H1 (cell line): ENCODE results near the gene PLEKHO1. TPM values are rescaled to one million over a fixed set of nuclear protein-coding genes. Genes with fewer than 3 reads are reported as not detected.
A peak's percentile ranks its signal among the peaks of the same experiment; 100 is the strongest.

Experiments
- CTCF ChIA-PET: fragments of 300-600 bp; sonication (Branson Sonifier 250); formaldehyde crosslinking; loops from one replicate; lab custom pipeline; 2021; ENCODE audit not compliant: partially characterized antibody; lab: Charles Lee
- POLR2A ChIA-PET: fragments of 300-600 bp; sonication (Branson Sonifier 250); formaldehyde crosslinking; loops from one replicate; lab custom pipeline; 2021; ENCODE audit warnings: inconsistent platforms; ENCODE audit not compliant: partially characterized antibody; lab: Charles Lee
- DNase-seq, 2 experiments: peaks; one replicate each; pipeline versions ENCODE4 v3.0.0 to v3.0.0-alpha.2; 2010 to 2022; ENCODE audit warnings: low spot score in 2 of 2, low read depth in 1 of 2, mixed read lengths in 1 of 2
- FAIRE-seq: peaks from 2 replicates; lab custom pipeline; 2011; peaks lifted over from hg19 to GRCh38; lab: Jason Lieb, UNC
- H2AFZ ChIP-seq: 2 replicates; pipeline ENCODE4 v1.8.1; 2012; ENCODE audit warnings: low read length, inconsistent platforms
- H2AK5ac ChIP-seq: 2 replicates; pipeline ENCODE4 v1.6.1; 2013; ENCODE audit warnings: low read depth, low read length
- H2BK120ac ChIP-seq: replicated peaks from 2 replicates; pipeline ENCODE3; 2013; ENCODE audit warnings: low read depth, low read length, inconsistent platforms
- H2BK12ac ChIP-seq: 2 replicates; pipeline ENCODE4 v1.6.1; 2013; ENCODE audit warnings: low read depth, low read length
- H2BK15ac ChIP-seq: 2 replicates; pipeline ENCODE4 v1.6.1; 2013; ENCODE audit warnings: low read length
- H2BK20ac ChIP-seq: 2 replicates; pipeline ENCODE4 v1.6.1; 2013; ENCODE audit warnings: low read length
- H2BK5ac ChIP-seq: 2 replicates; pipeline ENCODE4 v1.6.1; 2013; ENCODE audit warnings: low read depth, low read length
- H3K14ac ChIP-seq: 2 replicates; pipeline ENCODE4 v1.6.1; 2013; ENCODE audit warnings: inconsistent platforms; ENCODE audit not compliant: insufficient read length
- H3K18ac ChIP-seq: 2 replicates; pipeline ENCODE4 v1.6.1; 2013; ENCODE audit warnings: low read length; ENCODE audit errors: extremely low read depth
- H3K23ac ChIP-seq: 2 replicates; pipeline ENCODE4 v1.6.1; 2013; ENCODE audit warnings: inconsistent platforms; ENCODE audit not compliant: insufficient read length
- H3K23me2 ChIP-seq: 2 replicates; pipeline ENCODE4 v1.6.1; 2013; ENCODE audit warnings: low read depth, low read length
- H3K27ac ChIP-seq: 2 replicates; pipeline ENCODE4 v1.6.1; 2011; ENCODE audit warnings: low read depth, low read length, inconsistent platforms
- H3K27me3 ChIP-seq, 4 experiments: replicated peaks in 1 of 4; 1 replicate in 1 of 4; 2 replicates in 3 of 4; pipeline versions ENCODE4 v1.6.1 to v1.8.1; 2011 to 2013; ENCODE audit warnings: low read length in 3 of 4, mild to moderate bottlenecking in 3 of 4, inconsistent platforms in 2 of 4, mixed read lengths in 2 of 4, moderate library complexity in 1 of 4; ENCODE audit not compliant: control insufficient read depth in 3 of 4, insufficient read depth in 3 of 4; ENCODE audit errors: extremely low read depth in 1 of 4
- H3K36me3 ChIP-seq, 4 experiments: 2 replicates each; pipeline versions ENCODE4 v1.6.1 to v1.8.1; 2011 to 2013; ENCODE audit warnings: mild to moderate bottlenecking in 4 of 4, low read length in 3 of 4, moderate library complexity in 2 of 4, control low read depth in 1 of 4, inconsistent platforms in 1 of 4; ENCODE audit not compliant: insufficient read depth in 4 of 4, control insufficient read depth in 2 of 4
- H3K4ac ChIP-seq: replicated peaks from 2 replicates; pipeline ENCODE3; 2013; ENCODE audit warnings: low read length, low read depth, mixed read lengths, inconsistent platforms; ENCODE audit not compliant: insufficient read length
- H3K4me1 ChIP-seq, 4 experiments: replicated peaks in 1 of 4; 1 replicate in 1 of 4; 2 replicates in 3 of 4; pipeline versions ENCODE4 v1.6.1 to v1.8.1; 2011 to 2013; ENCODE audit warnings: low read length in 3 of 4, inconsistent platforms in 2 of 4, mixed read lengths in 1 of 4; ENCODE audit not compliant: insufficient read depth in 4 of 4, control insufficient read depth in 3 of 4
- H3K4me2 ChIP-seq, 2 experiments: 2 replicates each; pipeline versions ENCODE4 v1.6.1 to v1.8.1; 2011 to 2013; ENCODE audit warnings: low read depth in 2 of 2, low read length in 2 of 2, control low read depth in 1 of 2, inconsistent platforms in 1 of 2, mild to moderate bottlenecking in 1 of 2; ENCODE audit not compliant: insufficient read depth in 1 of 2
- H3K4me3 ChIP-seq, 4 experiments: fragments of 200-600, 300-600 bp in 1 of 4; sonication (generic), shearing (Covaris generic), sonication (Bioruptor Twin) in 1 of 4; 2 replicates each; pipeline versions ENCODE4 v1.5.1 to v1.8.1; 2011 to 2016; ENCODE audit warnings: low read length in 4 of 4, low read depth in 3 of 4, control low read depth in 2 of 4, inconsistent platforms in 2 of 4, mild to moderate bottlenecking in 2 of 4, mixed read lengths in 1 of 4, moderate library complexity in 1 of 4; ENCODE audit not compliant: insufficient read depth in 2 of 4; ENCODE audit errors: extremely low read depth in 1 of 4
- H3K56ac ChIP-seq: replicated peaks from 2 replicates; pipeline ENCODE3; 2013; ENCODE audit warnings: low read depth, mild to moderate bottlenecking, mixed read lengths, low read length, inconsistent platforms; ENCODE audit not compliant: insufficient read length
- H3K79me1 ChIP-seq: 2 replicates; pipeline ENCODE4 v1.6.1; 2013; ENCODE audit warnings: low read depth, low read length, control low read depth
- H3K79me2 ChIP-seq, 2 experiments: 2 replicates each; pipeline versions ENCODE4 v1.6.1 to v1.8.1; 2012 to 2013; ENCODE audit warnings: low read length in 2 of 2, mild to moderate bottlenecking in 2 of 2, inconsistent platforms in 1 of 2; ENCODE audit not compliant: insufficient read depth in 2 of 2, control insufficient read depth in 1 of 2
- H3K9ac ChIP-seq, 4 experiments: replicated peaks in 1 of 4; 1 replicate in 1 of 4; 2 replicates in 3 of 4; pipeline versions ENCODE4 v1.6.1 to v1.8.1; 2011 to 2013; ENCODE audit warnings: low read depth in 3 of 4, low read length in 3 of 4, control low read depth in 2 of 4, mild to moderate bottlenecking in 2 of 4, moderate library complexity in 2 of 4, inconsistent platforms in 1 of 4; ENCODE audit errors: extremely low read depth in 1 of 4
- H3K9me3 ChIP-seq, 2 experiments: 2 replicates each; pipeline versions ENCODE4 v1.6.1 to v1.8.1; 2012 to 2013; ENCODE audit warnings: mild to moderate bottlenecking in 2 of 2, moderate library complexity in 2 of 2, control low read depth in 1 of 2, inconsistent platforms in 1 of 2, low read depth in 1 of 2, low read length in 1 of 2, mixed read lengths in 1 of 2; ENCODE audit not compliant: insufficient read depth in 2 of 2
- H4K20me1 ChIP-seq, 2 experiments: replicated peaks in 1 of 2; 2 replicates each; pipeline versions ENCODE3 to v1.8.1; 2011 to 2013; ENCODE audit warnings: inconsistent platforms in 2 of 2, low read length in 2 of 2, mild to moderate bottlenecking in 1 of 2; ENCODE audit not compliant: insufficient read depth in 2 of 2, control insufficient read depth in 1 of 2
- H4K5ac ChIP-seq: 2 replicates; pipeline ENCODE4 v1.6.1; 2013; ENCODE audit warnings: low read length, low read depth, mixed read lengths, inconsistent platforms; ENCODE audit not compliant: insufficient read length
- H4K8ac ChIP-seq: 2 replicates; pipeline ENCODE4 v1.8.0; 2013; ENCODE audit warnings: mild to moderate bottlenecking, moderate library complexity, low read length, inconsistent platforms; ENCODE audit not compliant: insufficient read depth; ENCODE audit errors: extremely low read depth
- H4K91ac ChIP-seq: replicated peaks from 2 replicates; pipeline ENCODE3; 2013; ENCODE audit warnings: low read length, mixed read lengths, inconsistent platforms; ENCODE audit not compliant: insufficient read length
- BACH1 ChIP-seq: IDR thresholded peaks from 2 replicates; pipeline ENCODE4 v1.6.1; 2012; ENCODE audit warnings: low read length, improper control_type of control experiment
- CBX8 ChIP-seq: fragments of 300-800, 300-1000 bp; sonication (generic); IDR thresholded peaks from 2 replicates; pipeline ENCODE4 v1.7.1; 2016; ENCODE audit warnings: low read depth, low read length, borderline replicate concordance
- CHD1 ChIP-seq: IDR thresholded peaks from 2 replicates; pipeline ENCODE4 v1.6.1; 2012; ENCODE audit warnings: low read depth, low read length, improper control_type of control experiment
- FOSL1 ChIP-seq: IDR thresholded peaks from 2 replicates; pipeline ENCODE4 v1.6.1; 2011; ENCODE audit warnings: mild to moderate bottlenecking, low read depth, low read length, moderate library complexity; ENCODE audit not compliant: insufficient read depth
- JUN ChIP-seq: IDR thresholded peaks from 2 replicates; pipeline ENCODE4 v1.6.1; 2011; ENCODE audit warnings: low read depth, mild to moderate bottlenecking, improper control_type of control experiment, low read length
- KDM4A ChIP-seq: IDR thresholded peaks from one replicate; pipeline ENCODE4 v1.7.1; 2012; ENCODE audit warnings: low read depth, mild to moderate bottlenecking, moderate library complexity, low read length, inconsistent platforms; ENCODE audit not compliant: severe bottlenecking
- POLR2AphosphoS5 ChIP-seq: IDR thresholded peaks from 2 replicates; pipeline ENCODE4 v1.6.1; 2011; ENCODE audit warnings: low read depth, low read length
- SP2 ChIP-seq: IDR thresholded peaks from 2 replicates; pipeline ENCODE4 v1.6.1; 2012; ENCODE audit warnings: mild to moderate bottlenecking, low read length, inconsistent platforms
- TCF12 ChIP-seq: IDR thresholded peaks from 2 replicates; pipeline ENCODE4 v1.6.1; 2011; ENCODE audit warnings: low read depth, mild to moderate bottlenecking, low read length
- TEAD4 ChIP-seq: IDR thresholded peaks from 2 replicates; pipeline ENCODE4 v1.6.1; 2012; ENCODE audit warnings: low read depth, low read length, inconsistent platforms, mixed read lengths
- ZNF274 ChIP-seq: IDR thresholded peaks from 2 replicates; pipeline ENCODE4 v1.7.0; 2012; ENCODE audit warnings: low read length, borderline replicate concordance; ENCODE audit errors: extremely low read depth
- WGBS, 2 experiments: shearing (Covaris generic) in 1 of 2; methylation state at CpG; one replicate each; pipeline versions ENCODE4 v1.1.6 to v1.1.7; 2013 to 2015; ENCODE audit warnings: low lambda C conversion rate in 2 of 2, mixed read lengths in 2 of 2, inconsistent platforms in 1 of 2, low coverage in 1 of 2, missing lambda C conversion rate in 1 of 2; ENCODE audit not compliant: insufficient replicate concordance in 2 of 2, insufficient coverage in 1 of 2, insufficient read length in 1 of 2; ENCODE audit errors: extremely low coverage in 1 of 2, missing lambda C conversion rate in 1 of 2; 5-methylcytosine and 5-hydroxymethylcytosine counted together
- polyA plus RNA-seq, 7 experiments: library from polyadenylated mRNA; depleted of rRNA in 3 of 7; stranded (reverse) in 5 of 7; unstranded in 2 of 7; fragments of >200 nt in 5 of 7; fragments of 200-250 nt in 2 of 7; gene quantifications; 1 replicate in 5 of 7; 2 replicates in 1 of 7; 4 replicates in 1 of 7; pipeline versions ENCODE4 v1.2.1 to v1.2.3, GENCODE V29; 2011 to 2013; ENCODE audit warnings: missing spikeins in 2 of 7, mixed read lengths in 2 of 7
- total RNA-seq: library from RNA; stranded (reverse); fragmentation: NEBNext Ultra II Directional; extraction: Animal tissue kit (Norgen Biotek cat#: 25700); gene quantifications from 2 replicates; pipeline ENCODE4 v1.2.1, GENCODE V29; 2021
- TF ChIP-seq, protein P1 (sequence below): IDR thresholded peaks from 2 replicates; pipeline ENCODE4 v1.6.1; 2011; ENCODE audit warnings: low read depth, mild to moderate bottlenecking, low read length; ENCODE audit not compliant: insufficient read depth

PLEKHO1 gene
- total and polyA plus RNA-seq, 2 of the 8 experiments (the other 6 are each of a cell fraction or from before 2014, with no cell fraction given): 23.2 to 37.0 TPM

DNA sequence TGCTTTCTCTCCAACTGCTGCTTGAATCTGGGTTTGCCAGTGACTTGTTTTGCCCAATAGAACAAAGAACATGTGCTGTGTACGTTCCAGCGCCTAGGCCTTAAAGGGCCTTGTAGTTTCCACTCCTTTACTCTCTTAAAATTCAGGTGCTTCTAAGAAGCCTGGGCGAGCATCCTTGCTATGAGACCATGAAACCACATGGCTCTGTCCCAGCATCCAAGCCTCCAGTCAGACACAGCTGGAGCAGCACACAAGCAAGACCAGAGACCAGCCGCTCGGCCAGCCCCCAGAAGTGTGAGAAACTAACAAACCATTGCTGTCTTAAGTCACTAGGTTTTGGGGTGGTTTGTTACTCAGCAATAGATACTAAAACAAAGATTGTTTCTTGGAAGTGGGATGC is 15.1 kb downstream of the PLEKHO1 start:
- H2BK15ac ChIP-seq: no peak overlapping the region; the same call in 1 of the 2 replicates
- H3K27ac ChIP-seq: no peak overlapping the region
- H3K4ac ChIP-seq: no peak overlapping the region
- H2BK20ac ChIP-seq: 0 out of 2 replicates have a peak overlapping the region, but pooled peaks have one; percentile 82
- H3K18ac ChIP-seq: no peak overlapping the region
- H3K4me1 ChIP-seq: peaks cover 12 to 30% (median 20%) of the 10 kb centered on the region in 4 experiments
- 92% methylated on average over 5 of the region's 5 CpGs; no CpG with 5 or more reads in 1 of the 2 experiments for WGBS, 2 experiments
- no peaks in the 10 kb centered on the region for H3K9me3 ChIP-seq
- no peak overlapping the region for H3K56ac ChIP-seq
- no peak overlapping the region for H4K8ac ChIP-seq
- no peak overlapping the region for H4K91ac ChIP-seq
- no peak overlapping the region for H3K4me3 ChIP-seq
- H2AFZ ChIP-seq: no peak overlapping the region
- no peak overlapping the region for H2AK5ac ChIP-seq
- no peak for FAIRE-seq
- ChIA-PET POLR2A (interaction anchor here (0.8 to 7.3 kb wide), 7 partner anchors 12 to 278 kb away, joined by 3 to 87 read pairs (median 7); partner anchors contain the start of gene PLEKHO1), CTCF (interaction anchor here (1.2 to 2.8 kb wide), 9 partner anchors 12 to 101 kb away, joined by 3 to 14 read pairs (median 6); partner anchors contain the start of gene PLEKHO1)
- no peak overlapping the region for H3K14ac ChIP-seq
- no peak overlapping the region for H3K4me2 ChIP-seq
- H4K20me1 ChIP-seq: no peaks in the 10 kb centered on the region
- H3K36me3 ChIP-seq: peaks cover under 1 to 2% (median 2%) of the 10 kb centered on the region in 4 experiments; a peak in 3 of 8 replicates
- H3K23me2 ChIP-seq: peaks cover 11% of the 10 kb centered on the region; the same call in 1 of the 2 replicates
- no peak overlapping the region for H3K23ac ChIP-seq
- no peak for DNase-seq
- H3K9ac ChIP-seq: no peak overlapping the region
- no peak overlapping the region for H4K5ac ChIP-seq
- no peaks in the 10 kb centered on the region for H3K79me1 ChIP-seq
- H2BK5ac ChIP-seq: no peak overlapping the region
- H2BK12ac ChIP-seq: peak overlapping the region; percentile 40; the same call in 1 of the 2 replicates
- H3K79me2 ChIP-seq: no peaks in the 10 kb centered on the region
- H3K27me3 ChIP-seq: no peaks in the 10 kb centered on the region
- H2BK120ac ChIP-seq: no peak overlapping the region
- TF ChIP-seq ZNF274: no peak
- TF ChIP-seq, protein P1, sequence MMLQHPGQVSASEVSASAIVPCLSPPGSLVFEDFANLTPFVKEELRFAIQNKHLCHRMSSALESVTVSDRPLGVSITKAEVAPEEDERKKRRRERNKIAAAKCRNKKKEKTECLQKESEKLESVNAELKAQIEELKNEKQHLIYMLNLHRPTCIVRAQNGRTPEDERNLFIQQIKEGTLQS: no peak
- no peak for TF ChIP-seq TCF12
- no peak for TF ChIP-seq KDM4A
- no peak for TF ChIP-seq JUN
- TF ChIP-seq BACH1: no peak
- no peak for TF ChIP-seq FOSL1
- no peak for TF ChIP-seq CHD1
- no peak for TF ChIP-seq SP2
- no peak for TF ChIP-seq POLR2AphosphoS5
- TF ChIP-seq TEAD4: no peak
- no peak for TF ChIP-seq CBX8
